ENCODE results near the gene HHATL. TPM values are rescaled to one million over a fixed set of nuclear protein-coding genes. Genes with fewer than 3 reads are reported as not detected.

The HHATL gene
- polyA plus RNA-seq, 1 experiment = not detected

- peaks cover 11% of the 10 kb centered on the region for H3K27me3 ChIP-seq (ENCODE audit: control insufficient read depth, insufficient read depth, low read length)
- POLR2A ChIA-PET = no interaction called here
- DNase-seq (ENCODE audit: low read depth, low spot score) = no peak
- H3K9me3 ChIP-seq (ENCODE audit: control insufficient read depth, insufficient read depth, low read length) = peaks cover 10% of the 10 kb centered on the region
- TF ChIP-seq CTCF (IDR thresholded peaks at IDR 0.05; ENCODE audit: low read depth, low read length) = no peak
- CTCF ChIA-PET = interaction anchor here (1.2 kb wide), 1 partner anchor 79 kb away, joined by 4 read pairs; no protein-coding TSS in a partner anchor
- H3K4me3 ChIP-seq (ENCODE audit: low read depth, low read length) = no peak overlapping the region
- H3K27ac ChIP-seq (ENCODE audit: low read depth, low read length) = no peak overlapping the region
These were observed 36.0 kb downstream of the HHATL start for GRCh38 chr3:42666577-42666998.

- peaks cover 10% of the 10 kb centered on the region for H3K9me3 ChIP-seq (ENCODE audit: control insufficient read depth, insufficient read depth, low read length)
- CTCF ChIA-PET = interaction anchor here (1.2 kb wide), 1 partner anchor 79 kb away, joined by 4 read pairs; no protein-coding TSS in a partner anchor
- H3K27me3 ChIP-seq (ENCODE audit: control insufficient read depth, insufficient read depth, low read length) = peaks cover 11% of the 10 kb centered on the region
- DNase-seq (ENCODE audit: low read depth, low spot score) = no peak
- H3K27ac ChIP-seq (ENCODE audit: low read depth, low read length) = no peak overlapping the region
- POLR2A ChIA-PET = interaction anchor here (1.1 kb wide), 1 partner anchor 12 kb away, joined by 3 read pairs; the partner anchor contains the start of gene ZBTB47
- no peak overlapping the region for H3K4me3 ChIP-seq (ENCODE audit: low read depth, low read length)
- no peak for TF ChIP-seq CTCF (IDR thresholded peaks at IDR 0.05; ENCODE audit: low read depth, low read length)
These were observed 36.6 kb downstream of the HHATL start for GRCh38 chr3:42666022-42666421.

- peaks cover 7% of the 10 kb centered on the region for H3K9me3 ChIP-seq (ENCODE audit: control insufficient read depth, insufficient read depth, low read length)
- no peak for TF ChIP-seq CTCF (IDR thresholded peaks at IDR 0.05; ENCODE audit: low read depth, low read length)
- ChIA-PET POLR2A (interaction anchor here (1.1 kb wide), 1 partner anchor 11 kb away, joined by 3 read pairs; the partner anchor contains the start of gene ZBTB47), CTCF (interaction anchor here (1.2 kb wide), 1 partner anchor 80 kb away, joined by 4 read pairs; no protein-coding TSS in a partner anchor)
- H3K27ac ChIP-seq (ENCODE audit: low read depth, low read length) = no peak overlapping the region
- no peak overlapping the region for H3K4me3 ChIP-seq (ENCODE audit: low read depth, low read length)
- peaks cover 5% of the 10 kb centered on the region for H3K27me3 ChIP-seq (ENCODE audit: control insufficient read depth, insufficient read depth, low read length)
- no peak for DNase-seq (ENCODE audit: low read depth, low spot score)
These were observed 37.3 kb downstream of the HHATL start for GRCh38 chr3:42665050-42665878.

- TF ChIP-seq CTCF (IDR thresholded peaks at IDR 0.05; ENCODE audit: low read depth, low read length) = no peak
- Histone ChIP-seq H3K27ac (ENCODE audit: low read depth, low read length) (no peak overlapping the region), H3K9me3 (ENCODE audit: control insufficient read depth, insufficient read depth, low read length) (peaks cover 7% of the 10 kb centered on the region), H3K27me3 (ENCODE audit: control insufficient read depth, insufficient read depth, low read length) (peaks cover 1% of the 10 kb centered on the region), H3K4me3 (ENCODE audit: low read depth, low read length) (no peak overlapping the region)
- POLR2A ChIA-PET = no interaction called here
- CTCF ChIA-PET = no interaction called here
- DNase-seq (ENCODE audit: low read depth, low spot score) = no peak
These were observed 38.2 kb downstream of the HHATL start for GRCh38 chr3:42664438-42664803.

Data from AG04450 (cell line).